Measurements from ENCODE around the gene SGCE. TPM values are rescaled to one million over a fixed set of nuclear protein-coding genes. Genes with fewer than 3 reads are reported as not detected.
A peak's percentile ranks its signal among the peaks of the same experiment; 100 is the strongest.
"Not testable (repeated sequence)": the region's sequence is repeated elsewhere in the genome, so short reads cannot be mapped to it uniquely, and the experiment has no call there.

The SGCE gene
- 74.1 and 169 TPM in 2 replicates for total RNA-seq (ENCODE audit: low replicate concordance)

DNA sequence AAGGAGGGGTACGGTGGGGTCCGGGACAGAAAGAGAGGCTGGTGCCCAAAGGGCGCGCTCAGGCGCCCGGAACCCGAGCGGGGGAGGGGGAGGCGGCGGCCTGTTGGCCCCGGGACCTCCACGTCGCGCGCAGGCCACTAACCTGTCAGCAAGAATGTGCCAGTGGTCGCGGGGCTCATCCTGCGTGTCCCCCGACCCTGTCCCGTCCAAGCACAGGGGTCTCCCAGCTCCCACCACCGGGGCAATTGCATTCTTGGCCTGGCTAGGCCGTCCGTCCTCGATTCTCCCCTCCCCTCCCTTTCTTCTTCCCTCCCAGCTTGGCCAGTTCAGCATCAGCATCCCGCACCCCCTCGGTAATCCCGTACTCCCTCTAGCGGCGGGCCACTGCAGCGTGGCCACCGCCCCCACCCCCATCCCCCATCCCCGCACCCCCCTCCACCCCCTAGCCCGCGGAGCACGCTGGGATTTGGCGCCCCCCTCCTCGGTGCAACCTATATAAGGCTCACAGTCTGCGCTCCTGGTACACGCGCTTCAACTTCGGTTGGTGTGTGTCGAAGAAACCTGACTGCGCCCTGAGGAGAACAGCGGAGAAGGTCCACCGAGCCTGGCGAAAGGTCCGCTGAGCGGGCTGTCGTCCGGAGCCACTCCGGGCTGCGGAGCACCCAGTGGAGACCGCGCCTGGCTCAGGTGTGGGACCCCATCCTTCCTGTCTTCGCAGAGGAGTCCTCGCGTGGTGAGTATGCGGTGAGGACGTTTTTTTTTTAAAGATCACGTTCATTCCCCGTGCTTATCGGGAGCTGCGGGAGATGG, at the start of gene SGCE:
Gene SGCE, minus strand, starts transcription at position 286 of the 810 bp plus-strand sequence. Its CDS starts 35 bp downstream, at position 251.
- Mint-ChIP-seq H3K4me1 (peaks cover 28% of the 10 kb centered on the region), H3K27me3 (ENCODE audit: insufficient read depth, low read depth) (peaks cover 10% of the 10 kb centered on the region), H3K9me3 (peaks cover 16% of the 10 kb centered on the region), H3K36me3 (peaks cover 2% of the 10 kb centered on the region), H3K4me3 (peak within 1 kb of the TSS; percentile 91), H3K27ac (peak within 1 kb of the TSS; percentile 96)
- peak within 1 kb of the TSS; percentile 25 for H3K9ac ChIP-seq
- peaks cover 70% of the 10 kb centered on the region for H3K79me2 ChIP-seq (ENCODE audit: low read depth)
- H3K27me3 ChIP-seq: no peaks in the 10 kb centered on the region
- no peak within 1 kb of the TSS for H3K27ac ChIP-seq
- H3K36me3 ChIP-seq: no peaks in the 10 kb centered on the region
- H3K4me3 ChIP-seq: peak within 1 kb of the TSS; percentile 80
- TF ChIP-seq EZH2 (IDR thresholded peaks at IDR 0.05) (no peak), EZH2phosphoT487 (IDR thresholded peaks at IDR 0.05) (peak; percentile 3)
- TF ChIP-seq, protein P1, sequence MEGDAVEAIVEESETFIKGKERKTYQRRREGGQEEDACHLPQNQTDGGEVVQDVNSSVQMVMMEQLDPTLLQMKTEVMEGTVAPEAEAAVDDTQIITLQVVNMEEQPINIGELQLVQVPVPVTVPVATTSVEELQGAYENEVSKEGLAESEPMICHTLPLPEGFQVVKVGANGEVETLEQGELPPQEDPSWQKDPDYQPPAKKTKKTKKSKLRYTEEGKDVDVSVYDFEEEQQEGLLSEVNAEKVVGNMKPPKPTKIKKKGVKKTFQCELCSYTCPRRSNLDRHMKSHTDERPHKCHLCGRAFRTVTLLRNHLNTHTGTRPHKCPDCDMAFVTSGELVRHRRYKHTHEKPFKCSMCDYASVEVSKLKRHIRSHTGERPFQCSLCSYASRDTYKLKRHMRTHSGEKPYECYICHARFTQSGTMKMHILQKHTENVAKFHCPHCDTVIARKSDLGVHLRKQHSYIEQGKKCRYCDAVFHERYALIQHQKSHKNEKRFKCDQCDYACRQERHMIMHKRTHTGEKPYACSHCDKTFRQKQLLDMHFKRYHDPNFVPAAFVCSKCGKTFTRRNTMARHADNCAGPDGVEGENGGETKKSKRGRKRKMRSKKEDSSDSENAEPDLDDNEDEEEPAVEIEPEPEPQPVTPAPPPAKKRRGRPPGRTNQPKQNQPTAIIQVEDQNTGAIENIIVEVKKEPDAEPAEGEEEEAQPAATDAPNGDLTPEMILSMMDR (IDR thresholded peaks at IDR 0.05): peak; percentile 65
- H3K9me3 ChIP-seq (ENCODE audit: low read depth): no peaks in the 10 kb centered on the region
- DNase-seq (ENCODE audit: low spot score): peak; percentile 88
- H4K20me1 ChIP-seq (ENCODE audit: low read depth): peaks cover 31% of the 10 kb centered on the region
- H3K4me1 ChIP-seq: peaks cover 28% of the 10 kb centered on the region
- peak within 1 kb of the TSS; percentile 84 for H2AFZ ChIP-seq (replicated peaks)
- H3K4me2 ChIP-seq: peak within 1 kb of the TSS; percentile 90
- H3F3A ChIP-seq (ENCODE audit: low read depth): peaks cover 21% of the 10 kb centered on the region

DNA sequence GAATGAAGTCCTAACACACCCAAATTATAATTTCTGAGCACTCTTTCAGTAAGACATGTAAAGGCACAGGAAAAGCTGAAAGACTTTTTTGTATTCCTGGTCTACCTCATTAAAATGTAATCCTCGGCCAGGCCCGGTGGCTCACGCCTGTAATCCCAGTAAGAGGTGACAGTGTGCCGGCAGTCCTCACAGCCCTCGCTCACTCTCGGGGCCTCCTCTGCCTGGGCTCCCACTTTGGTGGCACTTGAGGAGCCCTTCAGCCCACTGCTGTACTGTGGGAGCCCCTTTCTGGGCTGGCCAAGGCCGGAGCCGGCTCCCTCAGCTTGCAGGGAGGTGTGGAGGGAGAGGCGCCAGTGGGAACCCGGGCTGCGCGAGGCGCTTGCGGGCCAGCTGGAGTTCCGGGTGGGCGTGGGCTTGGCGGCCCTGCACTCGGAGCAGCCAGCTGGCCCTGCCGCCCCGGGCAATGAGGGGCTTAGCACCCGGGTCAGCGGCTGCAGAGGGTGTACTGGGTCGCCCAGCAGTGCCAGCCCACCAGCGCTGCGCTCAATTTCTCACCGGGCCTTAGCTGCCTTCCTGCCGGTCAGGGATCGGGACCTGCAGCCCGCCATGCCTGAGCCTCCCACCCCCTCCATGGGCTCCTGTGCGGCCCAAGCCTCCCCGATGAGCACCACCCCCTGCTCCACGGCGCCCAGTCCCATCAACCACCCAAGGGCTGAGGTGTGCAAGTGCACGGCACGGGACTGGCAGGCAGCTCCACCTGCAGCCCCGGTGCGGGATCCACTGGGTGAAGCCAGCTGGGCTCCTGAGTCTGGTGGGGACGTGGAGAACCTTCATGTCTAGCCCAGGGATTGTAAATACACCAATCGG, 49.5 kb upstream of the SGCE start:
- H3F3A ChIP-seq (ENCODE audit: low read depth); H4K20me1 ChIP-seq (ENCODE audit: low read depth); H3K27me3 Mint-ChIP-seq (ENCODE audit: insufficient read depth, low read depth); H3K4me3 ChIP-seq; H3K4me3 Mint-ChIP-seq; H3K79me2 ChIP-seq (ENCODE audit: low read depth); H3K36me3 ChIP-seq; H2AFZ ChIP-seq (replicated peaks); H3K27me3 ChIP-seq; H3K9me3 ChIP-seq (ENCODE audit: low read depth); DNase-seq (ENCODE audit: low spot score); H3K9ac ChIP-seq; H3K27ac ChIP-seq; H3K4me2 ChIP-seq: not testable (repeated sequence)
- Mint-ChIP-seq H3K4me1 (peaks cover 21% of the 10 kb centered on the region), H3K9me3 (peaks cover 13% of the 10 kb centered on the region), H3K36me3 (peaks cover 11% of the 10 kb centered on the region), H3K27ac (peak overlapping the region; percentile 36)
- H3K4me1 ChIP-seq: peaks cover 12% of the 10 kb centered on the region

DNA sequence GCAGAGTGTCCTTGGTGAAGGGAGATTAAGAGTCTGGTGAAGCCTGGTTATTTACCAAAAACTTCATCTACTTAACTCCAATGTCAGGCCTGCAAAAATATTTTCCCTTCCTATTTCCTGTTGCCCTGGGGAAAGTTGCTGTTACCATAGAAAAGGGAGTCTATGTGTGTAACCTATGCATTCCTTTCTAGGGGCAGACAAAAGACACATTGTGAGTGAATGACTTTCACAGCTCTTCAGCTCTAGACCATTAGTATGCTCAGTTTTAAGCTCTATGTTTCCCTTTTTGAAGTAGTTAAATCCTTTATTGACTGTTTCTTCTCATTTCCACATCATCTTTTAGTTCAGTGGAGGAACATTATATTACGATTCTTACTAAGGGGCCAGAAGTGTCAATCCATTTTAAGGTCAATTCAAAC, 45.6 kb upstream of the SGCE start:
- no peak overlapping the region for H3K9ac ChIP-seq
- no peaks in the 10 kb centered on the region for H4K20me1 ChIP-seq (ENCODE audit: low read depth)
- no peaks in the 10 kb centered on the region for H3K79me2 ChIP-seq (ENCODE audit: low read depth)
- DNase-seq (ENCODE audit: low spot score): peak; percentile 56
- Mint-ChIP-seq H3K4me3 (peak overlapping the region; percentile 56), H3K9me3 (peaks cover 19% of the 10 kb centered on the region), H3K27me3 (ENCODE audit: insufficient read depth, low read depth) (peaks cover 5% of the 10 kb centered on the region), H3K4me1 (peaks cover 24% of the 10 kb centered on the region), H3K36me3 (peaks cover 12% of the 10 kb centered on the region), H3K27ac (peak overlapping the region; percentile 99)
- H3K27me3 ChIP-seq: no peaks in the 10 kb centered on the region
- peaks cover 3% of the 10 kb centered on the region for H3F3A ChIP-seq (ENCODE audit: low read depth)
- H3K4me3 ChIP-seq: no peak overlapping the region
- no peak for TF ChIP-seq EZH2phosphoT487 (IDR thresholded peaks at IDR 0.05)
- TF ChIP-seq, protein P1 (IDR thresholded peaks at IDR 0.05): no peak
- no peak for TF ChIP-seq EZH2 (IDR thresholded peaks at IDR 0.05)
- H3K4me1 ChIP-seq: peaks cover 12% of the 10 kb centered on the region
- peak overlapping the region; percentile 6 for H3K4me2 ChIP-seq
- no peak overlapping the region for H2AFZ ChIP-seq (replicated peaks)
- H3K36me3 ChIP-seq: peaks cover 9% of the 10 kb centered on the region
- H3K9me3 ChIP-seq (ENCODE audit: low read depth): no peaks in the 10 kb centered on the region
- no peak overlapping the region for H3K27ac ChIP-seq

All from neural progenitor cell (in vitro differentiated cells).